GM12873 (cell line): ENCODE results near the gene CHST14.

Experiments used
- TF ChIP-seq, protein P1 (sequence below): IDR thresholded peaks from 2 replicates; pipeline ENCODE4 v1.5.1; 2012; ENCODE audit warnings: low read depth, mild to moderate bottlenecking, moderate library complexity, low read length, control low read depth; ENCODE audit not compliant: insufficient read depth; ENCODE audit errors: missing control alignments

Gene CHST14

DNA sequence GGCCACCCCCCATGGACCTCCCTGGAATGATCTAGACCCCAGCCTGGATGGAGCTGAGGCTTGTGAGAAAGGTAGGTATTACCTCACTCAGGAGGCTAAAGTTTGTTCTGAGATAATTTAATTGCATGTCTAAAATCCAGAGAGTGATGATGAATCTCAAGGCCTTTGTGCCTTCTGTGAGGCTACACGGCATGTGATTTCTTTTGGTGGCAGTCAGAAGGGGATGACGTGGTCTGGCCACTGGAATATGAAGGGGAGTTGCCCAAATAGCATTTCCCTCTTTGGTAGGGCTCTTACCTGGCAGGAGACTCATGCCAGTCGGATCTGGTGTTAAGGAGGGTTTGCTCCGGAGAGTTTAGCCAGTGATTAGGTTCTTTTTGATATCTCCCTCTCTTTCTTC lies 27.5 kb upstream of the CHST14 start:
- TF ChIP-seq, protein P1, sequence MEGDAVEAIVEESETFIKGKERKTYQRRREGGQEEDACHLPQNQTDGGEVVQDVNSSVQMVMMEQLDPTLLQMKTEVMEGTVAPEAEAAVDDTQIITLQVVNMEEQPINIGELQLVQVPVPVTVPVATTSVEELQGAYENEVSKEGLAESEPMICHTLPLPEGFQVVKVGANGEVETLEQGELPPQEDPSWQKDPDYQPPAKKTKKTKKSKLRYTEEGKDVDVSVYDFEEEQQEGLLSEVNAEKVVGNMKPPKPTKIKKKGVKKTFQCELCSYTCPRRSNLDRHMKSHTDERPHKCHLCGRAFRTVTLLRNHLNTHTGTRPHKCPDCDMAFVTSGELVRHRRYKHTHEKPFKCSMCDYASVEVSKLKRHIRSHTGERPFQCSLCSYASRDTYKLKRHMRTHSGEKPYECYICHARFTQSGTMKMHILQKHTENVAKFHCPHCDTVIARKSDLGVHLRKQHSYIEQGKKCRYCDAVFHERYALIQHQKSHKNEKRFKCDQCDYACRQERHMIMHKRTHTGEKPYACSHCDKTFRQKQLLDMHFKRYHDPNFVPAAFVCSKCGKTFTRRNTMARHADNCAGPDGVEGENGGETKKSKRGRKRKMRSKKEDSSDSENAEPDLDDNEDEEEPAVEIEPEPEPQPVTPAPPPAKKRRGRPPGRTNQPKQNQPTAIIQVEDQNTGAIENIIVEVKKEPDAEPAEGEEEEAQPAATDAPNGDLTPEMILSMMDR = no peak

DNA sequence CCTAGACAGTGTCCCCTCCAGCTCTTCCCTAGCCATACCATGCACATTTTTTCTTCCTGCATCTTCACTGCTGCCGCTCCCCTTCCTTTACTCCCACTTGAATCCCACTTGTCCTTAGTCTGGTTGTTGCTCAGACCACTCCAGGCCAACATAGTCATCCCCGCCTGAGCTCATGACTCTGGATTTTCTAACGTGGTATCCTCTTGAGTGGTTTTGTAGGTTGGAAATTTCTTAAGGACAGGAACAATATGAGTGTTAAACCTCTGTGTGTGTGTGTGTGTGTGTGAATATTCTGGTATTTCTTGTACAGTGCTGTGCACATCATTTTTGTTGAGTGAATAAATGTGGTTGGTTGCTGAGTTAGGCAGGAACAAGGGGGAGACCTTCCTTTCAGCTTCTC lies 26.9 kb upstream of the CHST14 start:
- TF ChIP-seq, protein P1 = no peak

DNA sequence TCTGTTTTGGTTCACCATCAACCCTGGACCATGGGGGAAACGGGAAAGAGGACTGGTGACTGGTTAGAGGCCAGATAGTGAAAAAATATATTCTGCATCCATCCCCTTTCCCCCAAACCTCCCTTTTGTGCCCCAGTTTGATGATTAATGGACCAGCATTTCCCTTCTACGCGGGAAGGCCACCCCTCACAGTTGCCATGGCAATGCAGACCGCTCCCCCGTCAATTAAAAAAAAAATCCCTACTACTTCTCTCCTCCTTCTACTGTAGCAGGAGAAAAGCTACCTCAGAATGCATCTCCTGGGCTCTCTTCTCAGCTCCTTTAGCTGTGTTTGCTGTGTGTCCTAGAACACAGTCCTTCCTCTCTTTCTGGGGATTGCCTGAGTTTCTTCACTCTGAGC lies 26.0 kb upstream of the CHST14 start:
- TF ChIP-seq, protein P1 = no peak

DNA sequence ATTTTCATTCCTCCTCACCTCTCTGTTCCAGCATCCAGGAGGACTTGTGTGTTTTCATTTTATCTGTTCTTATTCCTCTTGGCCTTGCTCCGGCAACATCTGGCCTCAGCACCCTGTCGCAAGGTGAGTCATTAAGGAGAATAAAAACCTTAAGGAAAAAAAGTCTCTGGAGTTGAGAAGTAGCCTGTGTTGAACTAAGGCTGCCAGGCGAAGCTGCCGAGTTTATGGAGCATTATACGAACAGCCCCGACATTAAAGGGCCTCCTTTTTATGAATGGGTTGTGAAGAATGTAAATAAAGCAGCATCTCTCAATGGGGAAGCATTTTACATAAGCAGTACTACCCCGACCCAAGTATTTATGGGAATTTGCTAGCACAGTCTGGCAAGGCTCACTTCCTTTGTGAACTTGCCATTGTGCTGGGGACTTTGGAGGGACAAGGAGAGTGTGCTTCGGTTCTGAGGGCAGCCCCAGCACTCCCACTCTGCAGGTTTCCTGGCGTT lies 25.3 kb upstream of the CHST14 start:
- TF ChIP-seq, protein P1 = no peak

DNA sequence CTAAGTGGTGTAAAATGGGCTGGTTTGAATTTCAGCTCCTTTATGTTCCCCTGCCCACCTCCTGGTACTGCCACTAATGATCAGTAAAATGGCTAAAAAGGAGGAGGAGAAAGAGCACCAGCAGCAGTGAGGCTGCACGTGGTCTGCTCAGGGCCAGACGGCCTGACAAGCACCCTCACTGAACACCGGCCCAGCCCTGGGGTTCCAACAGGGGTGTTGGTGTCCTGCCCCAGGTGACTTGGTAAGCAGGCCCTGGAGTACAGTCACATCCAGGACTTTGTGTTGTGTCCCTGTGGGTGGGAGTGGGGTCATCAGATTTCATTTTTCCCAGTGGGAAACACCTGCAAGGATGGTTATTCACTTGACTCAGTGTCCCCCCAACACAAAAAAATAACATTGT lies 24.6 kb upstream of the CHST14 start:
- TF ChIP-seq, protein P1 = no peak

DNA sequence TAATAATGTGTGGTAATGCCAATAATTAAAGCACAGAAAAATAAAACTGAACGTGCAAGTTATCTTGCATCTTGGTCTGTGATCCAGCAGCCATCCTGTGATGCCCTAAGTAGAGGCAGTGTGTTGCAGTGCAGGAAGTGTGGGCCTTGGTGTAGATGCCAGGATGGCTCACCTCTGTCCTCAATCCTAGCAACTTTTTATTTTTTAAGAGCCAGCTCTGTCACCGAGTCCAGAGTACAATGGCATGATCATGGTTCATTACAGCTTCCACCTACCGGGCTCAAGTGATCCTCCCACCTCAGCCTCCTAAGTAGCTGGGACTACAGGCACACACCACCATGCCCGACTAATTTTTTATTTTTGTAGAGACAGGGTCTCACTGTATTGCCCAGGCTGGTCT lies 22.4 kb upstream of the CHST14 start:
- TF ChIP-seq, protein P1 = no peak

DNA sequence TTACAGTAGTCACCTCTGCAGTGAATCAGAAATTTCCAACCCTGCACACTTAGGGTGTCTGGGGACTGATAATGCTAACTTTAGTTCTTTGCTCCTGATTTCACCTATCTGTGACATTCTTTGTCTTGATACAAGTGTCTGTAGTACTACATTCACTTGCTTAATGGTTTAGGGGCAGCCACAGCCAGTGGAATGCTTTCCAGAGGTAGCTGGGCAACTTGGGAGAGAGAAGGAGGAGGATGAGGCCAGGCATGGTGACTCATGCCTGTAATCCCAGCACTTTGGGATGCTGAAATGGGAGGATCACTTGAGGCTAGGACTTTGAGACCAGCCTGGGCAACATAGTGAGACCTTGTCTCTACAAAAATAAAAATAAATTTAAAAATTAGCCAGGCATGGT lies 21.5 kb upstream of the CHST14 start:
- TF ChIP-seq, protein P1 = no peak
